Activated naive CD8-positive, alpha-beta T cell (primary cell): ENCODE measurements around the gene ELL.

Source experiments
- H3K27ac Mint-ChIP-seq: one replicate; pipeline ENCODE4 v1.8.0; 2021; ENCODE audit warnings: mixed read lengths
- H3K27me3 Mint-ChIP-seq: one replicate; pipeline ENCODE4 v1.8.0; 2021; ENCODE audit warnings: mixed read lengths
- H3K36me3 Mint-ChIP-seq: one replicate; pipeline ENCODE4 v1.8.0; 2021; ENCODE audit warnings: mixed read lengths
- H3K4me1 Mint-ChIP-seq: one replicate; pipeline ENCODE4 v1.8.0; 2021; ENCODE audit warnings: low read depth, mixed read lengths
- H3K4me3 Mint-ChIP-seq: one replicate; pipeline ENCODE4 v1.8.0; 2021; ENCODE audit warnings: mild to moderate bottlenecking, mixed read lengths
- H3K9me3 Mint-ChIP-seq: one replicate; pipeline ENCODE4 v1.8.0; 2021; ENCODE audit warnings: low read depth, mixed read lengths

ELL gene

GRCh38 chr19:18503971-18504885 is 17.6 kb downstream of the ELL start:
- H3K4me3 Mint-ChIP-seq, result no peak overlapping the region
- no peak overlapping the region for H3K27ac Mint-ChIP-seq
- H3K4me1 Mint-ChIP-seq, result peaks cover 75% of the 10 kb centered on the region

GRCh38 chr19:18503337-18503970 is 18.4 kb downstream of the ELL start:
- Mint-ChIP-seq H3K27me3 (no peaks in the 10 kb centered on the region), H3K27ac (no peak overlapping the region), H3K9me3 (no peaks in the 10 kb centered on the region), H3K36me3 (no peaks in the 10 kb centered on the region), H3K4me1 (peaks cover 74% of the 10 kb centered on the region), H3K4me3 (no peak overlapping the region)

More at GRCh38 chr19:18503971-18504885, 17.6 kb downstream of the ELL start:
- no peaks in the 10 kb centered on the region for H3K36me3 Mint-ChIP-seq
- no peaks in the 10 kb centered on the region for H3K9me3 Mint-ChIP-seq
- H3K27me3 Mint-ChIP-seq, result no peaks in the 10 kb centered on the region

- no peaks in the 10 kb centered on the region for H3K27me3 Mint-ChIP-seq
- H3K9me3 Mint-ChIP-seq, result no peaks in the 10 kb centered on the region
- peaks cover 76% of the 10 kb centered on the region for H3K4me1 Mint-ChIP-seq
- H3K36me3 Mint-ChIP-seq, result no peaks in the 10 kb centered on the region
- H3K4me3 Mint-ChIP-seq, result no peak overlapping the region
- no peak overlapping the region for H3K27ac Mint-ChIP-seq
Measured at GRCh38 chr19:18502638-18503294, 19.1 kb downstream of the ELL start.

- H3K27ac Mint-ChIP-seq, result no peak overlapping the region
- H3K36me3 Mint-ChIP-seq, result no peaks in the 10 kb centered on the region
- H3K4me3 Mint-ChIP-seq, result no peak overlapping the region
- peaks cover 74% of the 10 kb centered on the region for H3K4me1 Mint-ChIP-seq
- H3K27me3 Mint-ChIP-seq, result no peaks in the 10 kb centered on the region
- H3K9me3 Mint-ChIP-seq, result no peaks in the 10 kb centered on the region
Measured at GRCh38 chr19:18502246-18502637, 19.6 kb downstream of the ELL start.

- Mint-ChIP-seq H3K27me3 (no peaks in the 10 kb centered on the region), H3K4me3 (no peak overlapping the region), H3K9me3 (no peaks in the 10 kb centered on the region), H3K27ac (no peak overlapping the region), H3K4me1 (peaks cover 74% of the 10 kb centered on the region), H3K36me3 (no peaks in the 10 kb centered on the region)
Measured at GRCh38 chr19:18501832-18502231, 20.0 kb downstream of the ELL start.

GRCh38 chr19:18501351-18501750 is 20.5 kb downstream of the ELL start:
- H3K27me3 Mint-ChIP-seq, result no peaks in the 10 kb centered on the region
- H3K4me3 Mint-ChIP-seq, result no peak overlapping the region
- H3K27ac Mint-ChIP-seq, result peak overlapping the region; percentile 34
- H3K4me1 Mint-ChIP-seq, result peaks cover 74% of the 10 kb centered on the region
- no peaks in the 10 kb centered on the region for H3K36me3 Mint-ChIP-seq
- H3K9me3 Mint-ChIP-seq, result no peaks in the 10 kb centered on the region

- Mint-ChIP-seq H3K4me1 (peaks cover 76% of the 10 kb centered on the region), H3K4me3 (no peak overlapping the region), H3K27ac (peak overlapping the region; percentile 34), H3K27me3 (no peaks in the 10 kb centered on the region), H3K36me3 (no peaks in the 10 kb centered on the region), H3K9me3 (no peaks in the 10 kb centered on the region)
Measured at GRCh38 chr19:18500799-18501198, 21.1 kb downstream of the ELL start.

- peaks cover 74% of the 10 kb centered on the region for H3K4me1 Mint-ChIP-seq
- no peaks in the 10 kb centered on the region for H3K27me3 Mint-ChIP-seq
- H3K36me3 Mint-ChIP-seq, result no peaks in the 10 kb centered on the region
- H3K4me3 Mint-ChIP-seq, result no peak overlapping the region
- no peaks in the 10 kb centered on the region for H3K9me3 Mint-ChIP-seq
- H3K27ac Mint-ChIP-seq, result peak overlapping the region; percentile 28
Measured at GRCh38 chr19:18500376-18500775, 21.5 kb downstream of the ELL start.

- peak overlapping the region; percentile 66 for H3K27ac Mint-ChIP-seq
- no peaks in the 10 kb centered on the region for H3K27me3 Mint-ChIP-seq
- H3K4me3 Mint-ChIP-seq, result no peak overlapping the region
- H3K9me3 Mint-ChIP-seq, result no peaks in the 10 kb centered on the region
- no peaks in the 10 kb centered on the region for H3K36me3 Mint-ChIP-seq
- peaks cover 72% of the 10 kb centered on the region for H3K4me1 Mint-ChIP-seq
Measured at GRCh38 chr19:18499055-18499775, 22.7 kb downstream of the ELL start.

GRCh38 chr19:18496980-18497256 is 25.0 kb downstream of the ELL start:
- Mint-ChIP-seq H3K9me3 (no peaks in the 10 kb centered on the region), H3K4me3 (no peak overlapping the region), H3K4me1 (peaks cover 66% of the 10 kb centered on the region), H3K27ac (peak overlapping the region; percentile 84), H3K27me3 (no peaks in the 10 kb centered on the region), H3K36me3 (no peaks in the 10 kb centered on the region)

GRCh38 chr19:18496167-18496979 is 25.5 kb downstream of the ELL start:
- H3K4me1 Mint-ChIP-seq, result peaks cover 64% of the 10 kb centered on the region
- H3K4me3 Mint-ChIP-seq, result peak overlapping the region; percentile 75
- no peaks in the 10 kb centered on the region for H3K9me3 Mint-ChIP-seq
- H3K27me3 Mint-ChIP-seq, result no peaks in the 10 kb centered on the region
- H3K27ac Mint-ChIP-seq, result peak overlapping the region; percentile 84
- H3K36me3 Mint-ChIP-seq, result no peaks in the 10 kb centered on the region

- Mint-ChIP-seq H3K9me3 (no peaks in the 10 kb centered on the region), H3K4me1 (peaks cover 54% of the 10 kb centered on the region), H3K27ac (peak overlapping the region; percentile 84), H3K36me3 (no peaks in the 10 kb centered on the region), H3K4me3 (peak overlapping the region; percentile 75), H3K27me3 (no peaks in the 10 kb centered on the region)
Measured at GRCh38 chr19:18495204-18495911, 26.5 kb downstream of the ELL start.

GRCh38 chr19:18494267-18494607 is 27.6 kb downstream of the ELL start:
- H3K4me1 Mint-ChIP-seq, result peaks cover 52% of the 10 kb centered on the region
- H3K27ac Mint-ChIP-seq, result no peak overlapping the region
- H3K4me3 Mint-ChIP-seq, result no peak overlapping the region
- no peaks in the 10 kb centered on the region for H3K9me3 Mint-ChIP-seq
- H3K36me3 Mint-ChIP-seq, result no peaks in the 10 kb centered on the region
- H3K27me3 Mint-ChIP-seq, result no peaks in the 10 kb centered on the region
